Measurements from ENCODE around the gene CAPN8. TPM values are rescaled to one million over a fixed set of nuclear protein-coding genes. Genes with fewer than 3 reads are reported as not detected.

Gene CAPN8
- total RNA-seq, 1 donor: not detected

Small RNA genes within 50 kb of the gene (small RNA-seq; reads per million reads assigned to genes)
- not detected for gene RNU6-1248P
- gene SNRPEP10: not detected

Other genes starting within 250 kb of the CAPN8 start
- gene CAPN2, start 46.8 kb upstream of the CAPN8 start, total RNA-seq: 38.5 TPM
- gene TP53BP2, start 180.2 kb upstream of the CAPN8 start, total RNA-seq: 35.3 TPM